ENCODE data around the gene CPT1B.

DNA sequence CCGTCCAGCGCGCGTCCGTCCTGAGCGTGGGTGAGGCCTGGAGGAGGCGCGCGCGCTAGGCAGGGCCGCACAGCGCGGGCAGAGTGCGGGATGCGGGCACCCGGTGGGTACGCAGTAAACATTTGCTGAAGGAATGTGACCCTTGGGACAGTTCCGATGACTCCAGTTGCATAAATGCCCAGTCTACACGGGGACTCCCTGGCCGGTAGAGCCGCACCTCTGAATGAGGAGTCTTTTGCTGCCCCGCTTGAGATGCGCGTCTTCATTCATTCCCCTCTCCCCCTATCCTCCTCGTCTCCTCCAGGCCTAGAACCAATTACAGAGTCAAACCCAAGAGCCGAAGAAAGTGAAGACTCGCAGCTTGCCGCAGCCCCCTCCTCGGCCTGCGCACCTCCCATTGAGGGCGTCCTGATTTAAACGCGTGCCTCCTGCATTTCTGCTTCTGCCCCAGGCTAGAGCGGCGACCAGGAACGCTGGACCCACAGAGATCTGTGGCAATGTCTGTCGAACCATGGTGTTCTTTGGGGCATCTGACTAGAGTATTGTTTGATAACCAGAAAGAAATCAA, 5.2 kb upstream of the CPT1B start:
- peak; percentile 12 to 16 for TF ChIP-seq CTCF (conservative IDR thresholded peaks at IDR 0.05 in 1 of 2, IDR thresholded peaks at IDR 0.05 in 1 of 2; ENCODE audit: low read depth in 1 of 2, low read length in 2 of 2)
- no peak for TF ChIP-seq EZH2 (IDR thresholded peaks at IDR 0.05; ENCODE audit: low read length, missing control alignments)
